Measurements from ENCODE around the gene CXCR2.

DNA sequence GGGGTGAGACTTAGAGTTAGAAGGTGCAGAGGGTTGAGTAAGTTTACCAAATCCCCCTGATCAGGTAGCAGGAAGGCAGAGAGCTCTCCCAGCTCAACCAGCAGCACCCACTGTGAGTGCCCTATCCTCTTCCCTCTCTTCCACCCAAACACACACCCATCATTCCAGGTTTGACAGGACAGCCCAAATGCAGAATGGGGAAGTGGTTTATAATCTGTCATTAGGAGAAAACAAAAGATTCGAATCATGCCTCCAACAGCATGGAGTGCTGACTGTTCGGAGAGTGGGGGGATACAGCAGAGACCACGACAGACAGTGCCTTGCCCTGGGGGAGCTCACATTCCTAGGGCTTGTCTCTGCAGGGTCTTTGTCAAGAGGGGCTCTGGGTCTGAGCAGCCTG is 11.7 kb downstream of the CXCR2 start:
- TF ChIP-seq CTCF (IDR thresholded peaks at IDR 0.05; ENCODE audit: insufficient read depth, low read depth, low read length): no peak
- TF ChIP-seq EZH2 (IDR thresholded peaks at IDR 0.05; ENCODE audit: insufficient read depth, low read length): no peak

All from astrocyte (in vitro differentiated cells and primary cell).